CD14-positive monocyte (primary cell): Measurements from ENCODE around the gene CLK2. TPM values are rescaled to one million over a fixed set of nuclear protein-coding genes. Genes with fewer than 3 reads are reported as not detected.
A peak's percentile ranks its signal among the peaks of the same experiment; 100 is the strongest.

Experiments
- DNase-seq, 3 donors: peaks; one replicate each; pipeline ENCODE4 v3.0.0-alpha.2; 2011 to 2022
- H2AFZ ChIP-seq: 2 replicates; pipeline ENCODE4 v1.6.0; 2012; ENCODE audit warnings: mild to moderate bottlenecking, low read depth, low read length, inconsistent platforms; ENCODE audit not compliant: insufficient read depth, poor library complexity, severe bottlenecking
- H3K27ac ChIP-seq, 2 donors: 1 replicate in 1 of 2; 2 replicates in 1 of 2; pipeline ENCODE4 v1.5.1; 2012 to 2013; ENCODE audit warnings: low read length in 2 of 2, control low read depth in 1 of 2, inconsistent platforms in 1 of 2, low read depth in 1 of 2, mild to moderate bottlenecking in 1 of 2
- H3K27me3 ChIP-seq, 2 donors: one replicate each; pipeline versions ENCODE4 v1.6.0 to v1.6.1; 2011 to 2013; ENCODE audit warnings: low read length in 2 of 2; ENCODE audit not compliant: control insufficient read depth in 2 of 2, insufficient read depth in 2 of 2
- H3K36me3 ChIP-seq, 2 donors: replicated peaks in 1 of 2; 1 replicate in 1 of 2; 2 replicates in 1 of 2; pipeline versions ENCODE4 v1.5.1 to v1.6.1; 2012 to 2013; ENCODE audit warnings: low read length in 2 of 2, control low read depth in 1 of 2, inconsistent platforms in 1 of 2, mild to moderate bottlenecking in 1 of 2; ENCODE audit not compliant: insufficient read depth in 2 of 2, control insufficient read depth in 1 of 2
- H3K4me1 ChIP-seq, 2 donors: 1 replicate in 1 of 2; 2 replicates in 1 of 2; pipeline versions ENCODE4 v1.5.1 to v1.6.1; 2012 to 2013; ENCODE audit warnings: low read length in 2 of 2, control low read depth in 1 of 2, inconsistent platforms in 1 of 2, mild to moderate bottlenecking in 1 of 2, moderate library complexity in 1 of 2; ENCODE audit not compliant: insufficient read depth in 2 of 2, control insufficient read depth in 1 of 2
- H3K4me2 ChIP-seq: replicated peaks from 2 replicates; pipeline ENCODE3; 2012; ENCODE audit warnings: low read length, moderate library complexity, mild to moderate bottlenecking; ENCODE audit not compliant: poor library complexity, severe bottlenecking; ENCODE audit errors: extremely low read depth
- H3K4me3 ChIP-seq, 3 experiments: fragments of 200-600 bp in 1 of 3; sonication (generic) in 1 of 3; replicated peaks in 1 of 3; 1 replicate in 2 of 3; 2 replicates in 1 of 3; pipeline ENCODE4 v1.5.1; 2011 to 2013; ENCODE audit warnings: low read length in 3 of 3, mild to moderate bottlenecking in 3 of 3, control low read depth in 2 of 3, low read depth in 2 of 3, inconsistent platforms in 1 of 3, moderate library complexity in 1 of 3
- H3K79me2 ChIP-seq: 2 replicates; pipeline ENCODE4 v1.6.0; 2012; ENCODE audit warnings: mild to moderate bottlenecking, control low read depth, inconsistent platforms, low read length, moderate library complexity; ENCODE audit not compliant: insufficient read depth
- H3K9ac ChIP-seq: 2 replicates; pipeline ENCODE4 v1.6.0; 2017; ENCODE audit warnings: low read length, mild to moderate bottlenecking; ENCODE audit not compliant: insufficient read depth, poor library complexity, severe bottlenecking
- H3K9me3 ChIP-seq, 2 donors: replicated peaks in 1 of 2; 1 replicate in 1 of 2; 2 replicates in 1 of 2; pipeline versions ENCODE4 v1.5.1 to v1.6.1; 2012 to 2013; ENCODE audit warnings: low read length in 2 of 2, control low read depth in 1 of 2; ENCODE audit not compliant: control insufficient read depth in 1 of 2, insufficient read depth in 1 of 2
- H4K20me1 ChIP-seq: 2 replicates; pipeline ENCODE4 v1.6.0; 2012; ENCODE audit warnings: mild to moderate bottlenecking, low read length, control low read depth, moderate library complexity; ENCODE audit not compliant: insufficient read depth
- H3K27ac Mint-ChIP-seq, 7 donors: one replicate each; pipeline ENCODE4 v1.8.0; 2020; ENCODE audit warnings: mild to moderate bottlenecking in 7 of 7, mixed read lengths in 7 of 7, moderate library complexity in 6 of 7, inconsistent platforms in 2 of 7
- H3K27me3 Mint-ChIP-seq, 3 donors: one replicate each; pipeline ENCODE4 v1.8.0; 2021 to 2022; ENCODE audit warnings: low read depth in 3 of 3, mild to moderate bottlenecking in 3 of 3, mixed read lengths in 3 of 3, moderate library complexity in 3 of 3, inconsistent platforms in 1 of 3
- H3K36me3 Mint-ChIP-seq, 2 donors: one replicate each; pipeline ENCODE4 v1.8.0; 2020; ENCODE audit warnings: mixed read lengths in 2 of 2, inconsistent platforms in 1 of 2, mild to moderate bottlenecking in 1 of 2
- H3K4me1 Mint-ChIP-seq: one replicate; pipeline ENCODE4 v1.8.0; 2020; ENCODE audit warnings: mild to moderate bottlenecking, mixed read lengths
- H3K4me3 Mint-ChIP-seq, 2 donors: one replicate each; pipeline ENCODE4 v1.8.0; 2020; ENCODE audit warnings: mild to moderate bottlenecking in 2 of 2, mixed read lengths in 2 of 2, moderate library complexity in 1 of 2
- H3K9me3 Mint-ChIP-seq, 7 donors: one replicate each; pipeline ENCODE4 v1.8.0; 2020 to 2022; ENCODE audit warnings: mixed read lengths in 7 of 7, mild to moderate bottlenecking in 6 of 7, moderate library complexity in 6 of 7, inconsistent platforms in 2 of 7
- CTCF ChIP-seq: fragments of 200-600 bp; IDR thresholded peaks from one replicate; pipeline ENCODE4 v1.8.0; 2022; ENCODE audit warnings: antibody characterized with exemption, mild to moderate bottlenecking
- WGBS: methylation state at CpG from one replicate; pipeline ENCODE4 v1.1.5; 2013; ENCODE audit warnings: missing lambda C conversion rate; ENCODE audit not compliant: insufficient coverage; 5-methylcytosine and 5-hydroxymethylcytosine counted together
- intact Hi-C, 2 donors: fragments of 100-400 bp; cut with micrococcal nuclease; formaldehyde crosslinking; loops; one replicate each; pipeline versions ENCODE4 v1.15.0 to v1.15.1; 2023
- polyA plus RNA-seq, 3 donors: library from polyadenylated mRNA; depleted of rRNA in 1 of 3; unstranded in 2 of 3; stranded (reverse) in 1 of 3; fragments of 300-500 nt in 2 of 3; fragments of >200 nt in 1 of 3; fragmentation: Illumina TruSeq in 2 of 3; gene quantifications; 1 replicate in 2 of 3; 2 replicates in 1 of 3; pipeline ENCODE4 v1.2.3, GENCODE V29; 2012 to 2021

The CLK2 gene
- polyA plus RNA-seq, 3 donors: 7.3 to 143 (median 9.6) TPM

GRCh38 chr1:155321639-155322503 is 48.6 kb upstream of the CLK2 start:
- H2AFZ ChIP-seq: peak overlapping the region; percentile 97
- TF ChIP-seq CTCF: no peak
- H3K36me3 ChIP-seq: peaks cover 0 to 17% of the 10 kb centered on the region in 2 donors
- H3K27ac ChIP-seq: no peak overlapping the region
- Mint-ChIP-seq H3K4me1 (peaks cover 51% of the 10 kb centered on the region), H3K36me3 (peaks cover 19 to 21% of the 10 kb centered on the region in 2 donors), H3K4me3 (peak overlapping the region; percentile 74 to 87), H3K27me3 (peaks cover 2 to 7% (median 2%) of the 10 kb centered on the region in 3 donors), H3K27ac (peak overlapping the region in 2 of 7 donors; percentile 18 to 48), H3K9me3 (no peaks in the 10 kb centered on the region)
- H3K79me2 ChIP-seq: peaks cover 16% of the 10 kb centered on the region
- DNase-seq: no peak
- H3K4me1 ChIP-seq: peaks cover 31 to 56% of the 10 kb centered on the region in 2 donors
- no peaks in the 10 kb centered on the region for H3K27me3 ChIP-seq
- no peaks in the 10 kb centered on the region for H3K9me3 ChIP-seq
- H3K9ac ChIP-seq: no peak overlapping the region
- H4K20me1 ChIP-seq: peaks cover 17% of the 10 kb centered on the region
- H3K4me2 ChIP-seq: peak overlapping the region; percentile 78
- H3K4me3 ChIP-seq: peak overlapping the region in 1 of 3 experiments; percentile 80
- 81% methylated on average over 27 of the region's 27 CpGs for WGBS
- intact Hi-C loops: loop anchor here (2.0 to 5.0 kb wide), 5 partner anchors 13 to 71 kb away; partner anchors contain the start of genes FDPS (in 2 of the 2) and HCN3 (in 1 of the 2)

GRCh38 chr1:155320661-155321617 is 47.6 kb upstream of the CLK2 start, which contains the start of gene RUSC1:
Gene RUSC1, plus strand, starts transcription at chr1:155320894. Its CDS starts 880 bp downstream, at chr1:155321774.
- H3K4me3 Mint-ChIP-seq: peak within 1 kb of the TSS; percentile 74 to 87
- WGBS: 20% methylated on average over 44 of the region's 51 CpGs
- H3K4me3 ChIP-seq: peak within 1 kb of the TSS; percentile 18 to 75 (median 30)
- DNase-seq: peak; percentile 49 to 53 (median 50)
- peaks cover 16% of the 10 kb centered on the region for H3K79me2 ChIP-seq
- no peaks in the 10 kb centered on the region for H3K9me3 Mint-ChIP-seq
- H3K27ac Mint-ChIP-seq: peak within 1 kb of the TSS in 5 of 7 donors; percentile 16 to 61 (median 48)
- H3K27ac ChIP-seq: no peak within 1 kb of the TSS
- peaks cover 2 to 7% (median 2%) of the 10 kb centered on the region in 3 donors for H3K27me3 Mint-ChIP-seq
- peaks cover 22% of the 10 kb centered on the region in 2 donors for H3K36me3 Mint-ChIP-seq
- H3K4me2 ChIP-seq: peak within 1 kb of the TSS; percentile 88
- no peaks in the 10 kb centered on the region for H3K9me3 ChIP-seq
- intact Hi-C loops: loop anchor here (5.0 kb wide), 2 partner anchors 44 to 69 kb away; partner anchors contain the start of gene HCN3 (in 1 of the 2)
- TF ChIP-seq CTCF: no peak
- H4K20me1 ChIP-seq: peaks cover 17% of the 10 kb centered on the region
- H3K4me1 ChIP-seq: peaks cover 31 to 55% of the 10 kb centered on the region in 2 donors
- H2AFZ ChIP-seq: peak within 1 kb of the TSS; percentile 73
- peak within 1 kb of the TSS; percentile 33 for H3K9ac ChIP-seq
- H3K27me3 ChIP-seq: no peaks in the 10 kb centered on the region
- H3K4me1 Mint-ChIP-seq: peaks cover 47% of the 10 kb centered on the region
- H3K36me3 ChIP-seq: peaks cover 0 to 17% of the 10 kb centered on the region in 2 donors
